Measurements from ENCODE around the gene AKAP1.

DNA sequence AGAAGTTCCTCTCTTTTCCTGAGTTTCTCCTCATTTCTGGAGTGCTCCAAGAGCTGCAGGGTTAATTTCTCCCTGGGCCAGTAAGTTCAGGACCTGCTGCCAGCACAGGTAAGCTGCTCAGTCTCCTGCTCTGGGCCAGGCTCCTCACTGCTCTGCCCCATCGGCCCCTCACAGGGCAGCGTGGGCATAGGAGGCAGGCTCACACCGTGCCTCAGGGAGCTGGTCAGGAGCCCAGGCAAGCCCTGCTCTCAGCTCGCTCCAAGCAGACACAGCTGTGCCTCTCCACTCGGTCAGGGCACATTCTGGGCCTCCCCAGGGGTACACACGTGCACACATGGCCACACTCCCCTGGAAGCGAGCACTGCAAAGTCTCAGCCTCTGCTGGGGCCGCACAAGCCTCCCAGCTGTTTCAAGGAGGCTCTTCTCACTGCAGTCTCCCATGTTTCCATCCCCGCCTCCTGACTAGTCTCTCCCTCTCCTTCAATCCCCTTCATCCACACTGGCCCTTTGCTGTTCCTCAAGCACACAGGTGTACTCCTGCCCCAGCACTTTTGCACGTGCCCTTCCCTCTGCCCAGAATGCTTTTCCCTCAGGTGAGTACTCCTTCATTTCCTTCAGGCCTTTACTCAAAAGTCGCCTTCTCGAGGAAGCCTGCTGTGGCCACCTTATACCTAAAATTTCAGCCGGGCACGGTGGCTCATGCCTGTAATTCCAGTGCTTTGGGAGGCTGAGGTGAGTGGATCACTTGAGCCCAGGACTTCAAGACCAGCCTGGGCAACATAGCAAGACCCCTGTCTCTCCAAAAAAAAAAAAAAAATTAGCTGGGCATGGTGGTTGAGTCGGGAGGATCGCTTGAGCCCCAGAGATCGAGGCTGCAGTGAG, 53.2 kb downstream of the AKAP1 start:
- no peak for TF ChIP-seq EZH2phosphoT487 (IDR thresholded peaks at IDR 0.05; ENCODE audit: borderline replicate concordance, low read depth, low read length)
- TF ChIP-seq, protein P1, sequence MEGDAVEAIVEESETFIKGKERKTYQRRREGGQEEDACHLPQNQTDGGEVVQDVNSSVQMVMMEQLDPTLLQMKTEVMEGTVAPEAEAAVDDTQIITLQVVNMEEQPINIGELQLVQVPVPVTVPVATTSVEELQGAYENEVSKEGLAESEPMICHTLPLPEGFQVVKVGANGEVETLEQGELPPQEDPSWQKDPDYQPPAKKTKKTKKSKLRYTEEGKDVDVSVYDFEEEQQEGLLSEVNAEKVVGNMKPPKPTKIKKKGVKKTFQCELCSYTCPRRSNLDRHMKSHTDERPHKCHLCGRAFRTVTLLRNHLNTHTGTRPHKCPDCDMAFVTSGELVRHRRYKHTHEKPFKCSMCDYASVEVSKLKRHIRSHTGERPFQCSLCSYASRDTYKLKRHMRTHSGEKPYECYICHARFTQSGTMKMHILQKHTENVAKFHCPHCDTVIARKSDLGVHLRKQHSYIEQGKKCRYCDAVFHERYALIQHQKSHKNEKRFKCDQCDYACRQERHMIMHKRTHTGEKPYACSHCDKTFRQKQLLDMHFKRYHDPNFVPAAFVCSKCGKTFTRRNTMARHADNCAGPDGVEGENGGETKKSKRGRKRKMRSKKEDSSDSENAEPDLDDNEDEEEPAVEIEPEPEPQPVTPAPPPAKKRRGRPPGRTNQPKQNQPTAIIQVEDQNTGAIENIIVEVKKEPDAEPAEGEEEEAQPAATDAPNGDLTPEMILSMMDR (conservative IDR thresholded peaks at IDR 0.05; ENCODE audit: low read length) = no peak
